ENCODE data around the gene CENPX.
"Not testable (repeated sequence)": the region's sequence is repeated elsewhere in the genome, so short reads cannot be mapped to it uniquely, and the experiment has no call there.

Gene CENPX

DNA sequence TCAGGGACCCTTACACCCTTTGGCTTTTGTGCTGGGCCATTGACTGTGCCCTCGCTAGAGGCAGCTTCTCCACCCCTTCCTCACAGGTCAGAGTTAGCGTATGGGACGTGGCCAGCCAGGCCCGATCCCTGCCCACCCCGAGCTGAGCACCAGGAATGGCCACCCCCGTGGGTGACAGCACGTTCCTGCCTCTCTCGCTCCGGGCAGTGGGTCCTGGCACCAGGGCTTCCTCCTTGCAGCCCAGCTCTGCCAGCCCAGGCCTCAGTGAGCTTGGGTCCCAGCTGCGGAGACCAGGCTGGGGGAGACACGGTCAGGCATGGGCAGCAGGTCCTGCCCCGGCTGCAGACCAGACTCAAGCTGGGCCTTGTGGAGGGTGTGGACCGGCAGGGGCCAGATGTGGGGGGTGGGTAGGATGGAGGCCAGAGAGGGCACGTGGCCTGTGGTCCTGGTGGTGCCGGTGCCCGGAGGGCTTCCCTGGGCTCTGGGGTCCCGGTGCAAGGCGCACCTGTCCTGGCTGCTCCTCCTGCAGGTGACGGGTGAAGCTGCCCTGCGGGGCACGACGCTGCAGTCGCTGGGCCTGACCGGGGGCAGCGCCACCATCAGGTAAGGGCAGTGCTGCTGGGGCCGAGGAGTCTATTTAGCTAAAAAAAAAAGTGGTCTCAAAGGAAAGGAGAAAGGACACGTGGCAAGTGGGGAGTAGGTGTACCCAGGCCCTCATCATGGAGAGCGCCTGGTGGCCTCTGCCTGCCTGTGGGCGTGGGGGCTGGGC is 27.0 kb downstream of the CENPX start:
- no peak for DNase-seq

DNA sequence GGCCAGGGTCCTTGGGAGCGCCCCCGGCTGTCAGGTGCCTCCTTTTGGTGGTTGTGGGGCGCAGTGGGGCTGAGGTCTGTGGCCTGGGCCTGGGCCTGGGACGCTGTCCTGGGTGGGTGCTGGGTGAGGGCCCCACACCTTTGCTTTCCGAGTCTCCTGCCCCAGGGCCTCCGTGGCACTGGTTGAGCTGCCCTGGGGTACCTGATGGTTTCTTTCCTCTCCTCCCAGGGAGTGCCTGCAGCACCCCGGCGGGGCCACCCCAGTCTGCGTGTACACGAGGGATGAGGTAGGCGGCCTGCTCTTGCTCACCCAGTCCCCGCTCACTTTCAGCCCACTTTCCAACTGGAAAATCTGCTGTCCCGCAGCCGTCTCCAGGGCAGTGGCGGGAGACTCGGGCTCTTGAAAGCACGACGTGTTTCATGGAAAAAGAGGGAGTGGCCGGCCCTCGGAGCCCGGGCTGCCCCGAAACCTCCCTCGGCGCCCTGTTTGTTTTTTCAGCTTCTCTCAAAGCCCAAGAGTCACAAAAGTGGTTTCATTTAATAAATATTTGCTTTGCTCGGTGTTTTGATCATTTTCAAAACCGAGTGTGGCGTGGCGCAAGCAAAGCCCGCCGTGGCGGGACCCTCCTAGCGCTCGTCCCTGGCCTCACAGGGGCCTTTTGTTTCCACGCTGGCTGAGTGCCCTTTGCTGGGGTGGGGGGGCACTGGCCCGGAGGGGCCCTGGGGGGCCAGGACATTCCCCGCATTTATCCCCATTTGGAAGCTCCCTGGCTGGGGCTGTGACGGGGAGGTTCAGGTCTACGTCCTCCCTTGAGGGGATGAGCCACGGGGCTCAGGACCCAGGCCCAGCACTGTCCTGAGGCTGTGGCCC is 27.9 kb downstream of the CENPX start:
- DNase-seq: no peak

DNA sequence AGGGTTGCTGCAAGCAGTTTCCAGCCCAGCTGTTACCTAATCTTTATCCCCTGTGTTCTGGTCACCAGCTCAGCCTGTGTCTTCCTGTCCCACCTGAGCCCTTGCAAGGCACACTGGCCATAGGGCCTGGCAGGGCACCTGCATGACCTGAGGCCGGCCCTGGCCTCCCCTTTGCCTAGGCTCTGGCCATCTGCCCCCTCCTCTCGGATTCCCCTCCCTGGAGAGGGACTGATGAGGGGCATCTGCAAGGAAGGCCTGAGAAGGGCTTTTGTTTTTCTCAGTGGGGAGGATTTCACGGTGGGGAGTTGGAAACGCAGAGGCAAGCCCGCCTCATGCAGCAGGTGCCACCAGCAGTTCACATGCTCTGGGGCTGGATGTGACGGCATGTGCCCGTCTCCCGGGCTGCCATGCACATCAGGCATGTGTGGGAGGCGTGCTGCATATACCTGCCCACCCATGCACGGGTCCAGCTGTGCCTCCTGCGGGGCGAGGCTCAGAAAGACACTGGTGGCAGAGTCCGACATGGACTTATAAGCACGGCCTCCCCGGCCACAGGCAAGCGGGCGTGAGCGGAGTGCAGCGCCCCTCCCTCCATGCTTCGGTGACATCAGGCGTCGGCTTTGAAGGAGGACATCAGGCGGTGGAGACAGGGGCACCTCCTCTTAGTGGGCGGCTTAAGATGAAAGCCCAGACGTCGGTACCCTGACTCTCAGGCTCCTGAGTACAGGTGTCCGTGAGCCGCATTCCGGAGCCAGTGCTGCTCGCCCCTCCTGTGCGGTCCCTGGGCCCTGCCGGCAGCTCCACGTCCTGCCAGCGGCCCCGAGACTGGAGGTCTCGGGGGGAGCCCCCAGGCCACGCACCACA is 28.7 kb downstream of the CENPX start:
- no peak for DNase-seq

DNA sequence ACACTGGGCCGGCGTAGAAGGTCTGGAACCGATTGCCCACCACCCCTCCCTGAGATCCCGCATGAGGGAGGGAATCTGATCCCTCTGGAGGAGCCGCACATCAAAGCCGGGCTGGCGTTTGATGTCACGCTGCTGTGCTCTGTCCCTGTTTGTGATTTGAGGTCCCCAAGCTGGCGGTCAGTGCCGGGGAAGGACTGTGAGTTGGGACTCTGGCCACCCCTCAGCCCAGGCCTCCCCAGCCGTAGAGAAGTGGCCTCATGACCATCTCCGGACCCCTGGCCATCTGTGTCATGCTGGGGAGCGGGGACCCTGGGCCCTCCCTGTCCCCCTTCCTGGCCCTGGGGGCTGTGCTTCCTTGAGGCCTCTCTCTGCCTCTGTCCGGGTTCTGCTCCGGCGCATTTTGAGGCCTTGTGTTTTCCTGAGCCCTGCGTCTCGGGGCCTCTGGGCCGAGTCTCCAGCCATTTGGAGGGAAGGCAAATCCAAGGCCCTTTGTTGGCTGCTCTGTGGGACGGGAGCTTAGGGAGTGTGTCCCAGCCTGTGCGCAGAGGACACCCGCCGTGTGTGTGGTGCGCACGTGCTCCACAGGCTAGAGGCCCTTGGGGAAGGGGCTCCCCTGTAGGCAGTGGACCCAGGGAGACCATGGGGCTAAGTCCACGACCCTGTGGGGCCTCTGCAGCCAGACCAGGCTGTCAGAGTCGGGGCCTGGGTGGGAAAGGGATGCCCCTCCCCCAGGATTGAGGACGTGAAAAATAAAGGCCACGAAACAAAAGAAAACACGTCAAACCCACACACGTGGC is 30.2 kb downstream of the CENPX start:
- DNase-seq: no peak

DNA sequence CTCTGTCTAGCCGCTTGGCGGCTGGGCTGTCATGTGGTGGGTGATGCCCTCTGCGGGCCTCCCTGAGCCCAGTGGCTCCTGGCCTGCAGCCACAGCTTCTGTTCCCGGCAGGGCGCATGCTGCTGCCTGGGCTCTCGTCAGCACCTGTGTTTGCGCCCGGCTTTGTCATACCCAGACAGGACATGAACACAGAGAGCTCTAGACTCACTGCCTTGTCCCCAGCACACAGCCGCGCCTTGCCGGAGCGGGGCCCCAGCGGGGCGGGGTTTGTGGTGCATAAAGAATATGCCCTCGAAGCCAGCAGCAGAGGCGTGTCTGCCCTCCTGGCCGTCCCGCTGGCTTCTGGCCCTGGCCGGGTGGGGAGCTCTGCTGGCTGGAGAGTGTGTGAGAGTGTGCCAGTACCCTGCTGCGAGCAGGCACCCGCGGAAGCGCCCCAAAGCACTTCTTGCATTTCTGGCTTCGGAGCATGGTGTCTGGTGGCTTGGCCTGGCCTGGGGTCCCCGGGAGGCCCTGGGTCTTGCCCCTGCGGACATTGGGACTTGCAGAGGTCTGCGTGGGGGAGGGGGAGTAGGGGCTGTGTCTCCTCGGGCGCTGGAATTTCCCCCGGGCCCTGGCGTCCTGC is 30.9 kb downstream of the CENPX start:
- no peak for DNase-seq

DNA sequence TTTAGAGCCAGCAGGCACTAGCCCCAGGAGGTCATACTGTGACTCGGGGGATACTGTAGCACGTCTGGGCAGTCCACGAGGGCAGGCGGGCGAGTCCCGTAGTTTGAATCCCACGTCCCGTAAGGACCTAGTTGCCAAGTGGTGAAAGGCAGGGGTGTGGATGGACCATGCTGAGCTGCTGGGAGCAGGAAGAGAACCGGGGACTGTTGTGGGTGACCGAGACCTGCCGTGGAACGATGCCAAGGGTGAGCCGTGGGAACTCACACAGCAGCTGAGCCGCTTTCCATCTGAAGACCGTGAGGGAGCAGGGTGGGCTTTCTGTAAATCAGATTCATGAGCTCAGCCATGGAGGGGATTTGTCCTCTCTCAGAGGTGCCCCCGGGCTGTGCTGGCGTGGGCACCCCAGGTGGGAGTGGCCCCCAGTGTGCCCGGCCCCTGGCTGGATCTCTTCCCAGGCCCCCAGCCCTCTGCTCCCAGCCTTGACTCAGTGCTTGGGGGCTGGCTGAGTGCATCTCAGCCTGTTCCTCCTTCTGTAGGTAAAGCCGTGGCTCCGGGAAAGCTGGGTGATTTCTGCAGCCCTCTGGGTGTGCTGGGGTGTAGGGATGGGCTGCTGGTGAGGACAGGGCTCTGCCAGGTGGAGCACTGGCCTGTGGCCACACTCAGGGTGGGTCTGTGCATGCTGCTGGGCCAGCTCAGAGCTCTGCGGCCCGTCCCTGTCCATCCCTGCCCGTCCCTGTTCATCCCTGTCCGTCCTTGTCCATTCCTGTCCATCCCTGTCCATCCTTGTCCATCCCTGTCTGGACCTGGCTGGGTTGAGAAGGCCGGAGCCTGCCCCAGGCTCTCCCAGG is 31.6 kb downstream of the CENPX start:
- DNase-seq: no peak

DNA sequence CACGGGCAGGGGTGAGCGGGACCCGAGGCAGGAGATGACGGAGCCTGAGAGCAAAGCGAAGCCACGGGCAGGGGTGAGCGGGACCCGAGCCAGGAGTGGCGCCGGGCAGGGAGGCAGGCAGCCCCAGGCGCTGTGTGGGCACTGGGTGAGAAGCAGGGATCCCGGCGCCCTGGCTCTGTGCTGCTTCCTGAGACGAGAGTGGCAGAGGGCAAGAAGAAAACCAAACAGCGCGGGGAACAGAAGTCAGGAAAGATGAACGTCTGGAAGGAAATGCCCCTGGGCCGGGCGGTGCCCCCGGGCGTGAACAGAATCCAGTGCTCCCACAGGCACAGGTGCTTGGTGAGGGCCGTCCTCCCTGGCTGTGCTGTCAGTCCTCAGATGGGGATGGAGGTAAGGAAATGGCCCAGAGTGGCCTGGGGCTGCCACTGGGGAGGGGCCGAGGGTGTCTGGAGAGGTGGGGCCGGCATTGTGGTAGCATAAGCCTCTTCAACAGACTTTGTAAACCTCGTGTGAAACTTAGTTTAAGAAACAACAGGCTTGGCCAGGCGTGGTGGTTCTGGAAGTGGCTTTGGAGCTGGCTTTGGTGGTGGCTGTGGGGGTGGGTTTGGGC is 35.4 kb downstream of the CENPX start:
- DNase-seq: no peak

DNA sequence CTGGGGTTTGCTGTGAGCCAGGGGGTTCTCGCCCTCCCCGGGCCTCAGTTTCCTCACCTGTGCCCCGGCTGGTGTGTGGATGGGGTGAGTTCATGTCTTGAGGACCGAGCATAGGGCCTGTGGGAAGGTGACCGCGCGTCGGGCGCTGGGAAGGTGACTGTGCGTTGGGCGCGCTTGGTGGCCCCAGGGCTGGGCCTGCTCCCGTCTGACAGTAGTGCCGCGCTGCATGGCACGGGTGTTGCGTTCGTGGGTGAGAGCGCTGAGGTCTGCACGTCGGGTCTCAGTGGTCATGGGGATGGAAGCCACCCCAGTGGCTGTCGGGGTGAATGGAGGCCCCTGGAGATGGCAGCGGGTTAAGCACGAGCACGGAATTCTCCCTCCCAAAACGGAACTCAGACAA is 36.1 kb downstream of the CENPX start:
- no peak for DNase-seq

DNA sequence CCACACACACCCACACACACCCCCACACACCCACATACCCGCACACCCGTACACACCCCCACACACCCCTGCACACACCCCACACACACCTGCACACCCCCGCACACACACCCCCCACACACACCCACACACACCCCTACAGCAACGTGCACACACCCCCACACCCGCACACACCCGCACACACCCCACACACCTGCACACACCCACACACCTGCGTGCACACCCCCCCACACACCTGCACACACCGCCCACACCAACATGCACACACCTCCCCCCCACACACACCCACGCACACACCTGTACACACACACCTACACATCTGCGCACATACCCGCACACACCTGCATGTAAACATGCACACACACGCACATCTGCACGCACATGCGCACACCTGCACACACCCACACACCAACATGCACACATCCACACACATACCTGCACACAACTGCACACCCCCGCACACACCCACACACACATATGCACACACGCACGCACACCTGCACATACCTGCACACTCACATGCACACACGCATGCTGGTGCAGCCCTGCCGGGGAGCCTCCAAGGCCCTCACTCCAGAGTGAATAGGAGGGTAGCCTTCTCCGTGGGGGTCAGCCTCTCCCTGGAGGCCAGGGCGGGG is 37.8 kb downstream of the CENPX start:
- no peak for DNase-seq

DNA sequence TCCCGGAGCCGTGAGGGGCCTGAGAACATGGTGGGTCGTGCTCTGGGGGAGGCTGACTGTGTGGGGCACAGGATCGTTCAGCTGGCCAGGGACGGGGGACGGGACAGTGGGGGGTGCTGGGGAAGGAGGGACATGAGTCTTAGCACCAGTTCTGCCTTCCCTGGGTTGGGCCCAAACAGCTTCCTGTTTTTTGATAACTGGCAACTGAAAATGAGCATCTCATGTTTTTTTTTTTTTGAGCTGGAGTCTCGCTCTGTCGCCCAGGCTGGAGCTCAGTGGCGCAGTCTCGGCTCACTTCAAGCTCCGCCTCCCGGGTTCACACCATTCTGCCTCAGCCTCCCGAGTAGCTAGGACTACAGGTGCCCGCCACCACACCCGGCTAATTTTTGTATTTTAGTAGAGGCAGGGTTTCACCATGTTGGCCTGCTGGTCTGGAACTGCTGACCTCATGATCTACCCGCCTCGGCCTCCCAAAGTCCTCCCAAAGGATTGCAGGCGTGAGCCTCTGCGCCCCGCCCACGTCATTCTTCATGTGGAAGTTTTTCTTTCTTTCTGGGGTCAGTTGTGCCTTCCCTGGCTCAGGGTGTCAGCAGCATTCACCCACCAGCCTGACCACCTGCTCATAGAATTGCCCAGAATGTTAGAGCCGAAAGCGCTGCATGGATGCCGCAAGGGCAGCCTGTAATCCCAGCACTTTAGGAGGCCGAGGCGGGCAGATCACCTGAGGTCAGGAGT is 38.9 kb downstream of the CENPX start:
- no peak for DNase-seq

DNA sequence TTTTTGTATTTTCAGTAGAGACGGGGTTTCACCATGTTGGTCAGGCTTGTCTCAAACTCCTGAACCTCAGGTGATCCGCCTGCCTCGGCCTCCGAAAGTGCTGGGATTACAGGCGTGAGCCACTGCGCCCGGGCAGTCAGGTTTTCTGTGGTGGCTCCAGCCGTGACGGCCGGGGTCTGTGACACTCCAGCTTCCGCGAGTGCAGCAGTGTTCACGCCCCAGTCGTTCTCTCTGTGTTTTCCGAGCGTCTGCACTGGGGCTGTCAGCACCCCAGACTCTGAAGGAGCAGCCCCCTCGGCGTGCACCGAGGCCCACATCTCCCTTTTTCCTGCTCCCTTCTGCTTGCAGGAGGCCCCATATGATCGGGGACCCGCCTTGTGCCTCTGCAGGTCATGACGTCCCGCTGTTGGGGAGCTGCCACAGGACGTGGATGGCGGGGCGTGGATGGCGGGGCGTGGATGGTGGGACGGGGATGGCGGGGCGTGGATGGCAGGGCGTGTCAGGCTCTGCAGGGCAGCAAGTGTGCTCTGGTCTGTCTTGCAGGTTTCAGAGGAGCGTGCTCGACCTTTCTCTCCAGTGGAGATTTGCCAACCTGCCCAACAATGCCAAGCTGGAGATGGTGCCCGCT is 39.6 kb downstream of the CENPX start:
- no peak for DNase-seq

DNA sequence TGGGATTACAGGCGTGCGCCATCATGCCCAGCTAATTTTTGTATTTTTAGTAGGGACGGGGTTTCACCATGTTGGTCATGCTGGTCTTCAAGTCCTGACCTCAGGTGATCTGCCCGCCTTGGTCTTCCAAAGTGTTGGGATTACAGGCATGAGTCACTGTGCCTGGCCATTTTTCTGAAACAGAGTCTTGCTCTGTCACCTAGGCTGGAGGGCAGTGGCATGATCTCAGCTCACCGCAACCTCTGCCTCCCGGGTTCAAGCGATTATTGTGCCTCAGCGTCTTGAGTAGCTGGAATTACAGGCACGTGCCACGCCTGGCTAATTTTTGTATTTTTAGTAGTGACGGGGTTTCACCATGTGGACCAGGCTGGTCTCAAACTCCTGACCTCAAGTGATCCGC is 41.2 kb downstream of the CENPX start:
- DNase-seq: not testable (repeated sequence)

DNA sequence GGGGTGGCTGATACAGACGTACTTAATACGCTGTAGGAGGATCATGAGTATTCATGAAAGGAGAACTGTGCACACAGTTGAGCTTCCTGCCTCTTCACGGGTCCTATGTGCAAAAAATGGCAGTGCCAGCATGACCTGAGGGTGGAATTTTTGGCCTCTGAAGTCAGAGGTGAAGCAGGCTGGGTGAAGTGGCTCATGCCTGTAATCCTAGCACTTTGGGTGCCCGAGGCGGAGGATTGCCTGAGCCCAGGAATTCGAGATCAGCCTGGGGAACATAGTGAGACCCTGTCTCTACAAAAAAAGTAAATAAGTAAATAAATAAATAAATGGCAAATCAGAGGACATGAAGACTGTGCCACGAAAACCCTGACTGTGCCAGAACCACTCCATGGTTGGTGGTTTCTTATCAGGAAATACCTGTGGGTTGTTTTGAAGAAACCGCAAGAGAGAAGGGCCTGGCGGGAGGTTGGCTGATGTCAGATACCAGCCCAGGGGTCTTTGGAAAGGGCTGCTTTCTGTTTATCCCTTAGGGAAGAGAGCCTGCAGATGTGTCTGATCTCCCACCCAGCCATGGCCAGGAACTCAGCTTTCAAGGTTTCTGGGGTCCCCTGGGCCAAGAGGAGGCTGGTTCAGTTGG is 41.9 kb downstream of the CENPX start:
- no peak for DNase-seq

DNA sequence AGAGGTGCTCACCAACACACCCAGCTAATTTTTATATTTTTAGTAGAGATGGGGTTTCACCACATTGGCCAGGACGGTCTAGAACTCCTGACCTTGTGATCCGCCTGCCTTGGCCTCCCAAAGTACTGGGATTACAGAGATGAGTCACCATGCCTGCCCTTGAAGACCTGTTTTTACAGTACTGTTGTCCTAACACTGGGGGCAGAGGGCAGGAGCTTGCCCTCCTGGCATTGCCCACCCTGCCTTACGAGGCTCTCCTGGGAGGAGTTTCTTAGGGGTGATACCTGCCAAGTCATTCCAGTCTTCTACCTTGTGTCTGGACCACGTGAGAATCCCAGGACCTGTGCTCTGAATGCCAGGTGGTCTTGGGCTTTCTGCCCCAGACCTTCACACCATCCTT is 42.6 kb downstream of the CENPX start:
- DNase-seq: no peak

DNA sequence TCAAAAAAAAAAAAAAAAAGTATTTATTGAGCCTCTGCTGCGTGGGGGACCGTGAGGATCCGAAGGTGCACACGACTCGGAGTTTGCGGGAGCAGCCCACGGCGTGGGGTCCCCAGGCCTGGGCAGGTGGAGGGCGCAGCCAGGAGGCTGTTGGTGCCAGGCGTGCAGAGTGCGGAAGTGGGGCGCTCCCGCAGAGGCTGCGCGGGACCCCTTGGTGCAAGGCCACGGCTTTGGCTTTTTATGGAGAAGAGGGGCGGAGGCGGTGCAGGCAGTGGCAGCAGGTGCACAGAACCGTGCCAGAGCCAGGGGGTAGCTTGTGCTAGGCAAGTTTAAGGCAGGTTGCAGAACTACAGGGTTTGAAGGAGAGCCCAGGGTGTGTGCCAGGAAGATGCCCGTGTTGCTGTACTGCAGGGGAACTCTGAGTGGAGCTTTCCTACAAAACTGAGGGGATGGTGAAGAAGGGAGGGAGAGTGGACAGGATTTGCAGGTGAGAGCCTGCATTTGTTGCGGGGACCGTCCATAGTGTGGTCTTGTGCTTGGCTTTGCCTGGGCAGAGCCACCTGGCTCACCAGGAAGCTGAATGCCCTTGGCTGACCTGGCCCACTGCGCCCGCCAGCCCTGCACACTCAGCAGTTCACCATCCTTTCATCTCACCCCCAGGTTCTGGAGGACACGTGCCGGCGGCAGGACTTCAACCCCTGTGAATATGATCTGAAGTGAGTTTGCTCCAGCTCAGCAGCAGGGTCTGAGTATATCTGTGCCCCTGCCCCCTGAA is 44.0 kb downstream of the CENPX start:
- no peak for DNase-seq

DNA sequence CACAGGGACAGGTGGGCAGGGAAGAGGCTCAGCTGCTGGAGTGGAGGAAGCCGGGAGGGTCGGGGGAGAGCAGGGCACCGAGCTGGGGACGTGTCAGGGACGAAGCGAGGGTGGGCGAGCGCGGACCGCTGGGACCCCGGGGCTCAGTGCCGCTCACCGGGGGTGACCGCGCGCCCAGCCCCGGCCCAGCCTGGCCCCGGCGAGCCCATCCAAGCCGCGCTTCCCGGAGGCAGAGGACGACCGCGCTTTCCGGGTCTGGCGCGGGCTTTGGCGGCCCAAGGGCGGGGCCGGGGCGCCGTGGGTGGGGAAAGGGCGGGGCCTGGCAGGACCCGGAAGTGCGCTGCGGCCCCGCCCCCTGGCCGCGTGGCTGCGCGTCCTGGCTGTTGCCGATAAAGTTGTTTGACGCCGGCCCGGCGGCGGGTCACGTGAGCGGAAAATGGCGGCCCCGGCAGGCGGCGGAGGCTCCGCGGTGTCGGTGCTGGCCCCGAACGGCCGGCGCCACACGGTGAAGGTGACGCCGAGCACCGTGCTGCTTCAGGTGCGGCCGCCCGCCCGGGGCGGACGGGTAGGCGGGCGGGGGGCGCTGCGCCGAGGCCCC is 45.4 kb downstream of the CENPX start, which contains the start of gene ASPSCR1:
ASPSCR1 (plus strand) TSS at position 419 of the 598 bp plus-strand sequence; CDS start at position 437, 18 bp downstream.
- peak; percentile 80 for DNase-seq

Measured in NK-92 treated with Interleukin-12 subunit alpha and Interleukin-12 subunit beta, amount 100 ng/mL, for 24 hours (cell line).